CD4-positive, alpha-beta T cell treated with Interleukin-6 for 4 hours (primary cell): ENCODE results near the gene AUTS2.
"Not testable (repeated sequence)": the region's sequence is repeated elsewhere in the genome, so short reads cannot be mapped to it uniquely, and the experiment has no call there.

ENCODE experiments used
- DNase-seq: peaks from one replicate; pipeline ENCODE4 v3.0.0-alpha.2; 2020; ENCODE audit warnings: mixed read lengths

Gene AUTS2

DNA sequence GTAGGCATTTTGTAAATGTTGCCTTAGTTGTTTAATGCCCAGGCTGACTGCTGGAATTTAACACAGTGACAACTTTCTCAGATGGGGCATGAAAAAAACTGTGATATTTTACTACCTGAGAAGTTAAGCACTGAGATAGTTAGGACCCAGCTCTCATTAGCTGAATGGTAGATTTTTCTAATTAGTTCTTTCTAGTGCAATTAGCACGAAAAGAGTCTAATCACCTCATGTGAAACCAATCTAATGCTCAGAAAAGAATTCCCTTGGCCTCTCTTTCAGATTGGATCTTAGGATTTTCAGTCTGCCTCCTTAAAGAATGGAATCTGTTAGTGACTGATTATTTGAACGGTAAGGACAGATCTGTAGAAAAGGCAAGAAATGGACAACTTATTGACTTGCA is 743.2 kb downstream of the AUTS2 start:
- DNase-seq, result no peak

DNA sequence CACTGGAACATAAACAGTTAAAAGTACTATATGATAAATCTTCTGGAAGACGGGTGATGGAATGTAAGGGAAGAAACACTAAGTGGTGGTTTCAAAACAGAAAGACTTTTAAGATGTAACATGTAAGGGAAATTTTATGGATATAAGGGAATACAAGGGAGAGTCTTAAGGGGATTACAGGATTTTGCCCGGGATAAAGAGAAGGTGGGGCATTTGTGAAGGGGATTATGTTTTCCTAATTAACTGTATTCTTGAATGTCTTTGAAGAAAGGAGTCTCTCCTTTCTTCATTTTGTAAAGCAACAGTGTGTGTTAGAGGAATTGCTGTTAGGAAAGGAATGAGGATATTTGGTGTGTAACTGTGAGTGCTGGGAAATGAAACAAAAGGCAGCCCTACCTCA is 745.2 kb downstream of the AUTS2 start:
- no peak for DNase-seq

DNA sequence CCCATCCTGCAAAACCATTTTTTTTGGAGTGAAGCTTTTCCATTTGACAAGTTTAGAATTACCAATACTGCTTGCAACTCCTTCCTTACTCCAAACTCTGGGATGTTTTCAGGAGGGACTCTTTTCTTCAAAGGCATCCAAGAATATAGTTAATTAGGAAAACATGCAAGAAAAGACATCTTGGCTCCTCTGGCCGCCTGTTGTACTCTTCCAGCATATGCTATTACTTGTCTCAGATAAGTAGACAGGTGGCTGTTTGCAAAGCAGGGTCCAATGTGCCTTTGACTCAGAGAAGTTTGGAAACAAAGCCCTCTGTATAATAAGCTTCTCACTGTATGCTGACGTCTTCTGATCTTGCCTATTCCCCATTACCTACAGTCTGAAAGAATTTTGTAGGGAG is 746.5 kb downstream of the AUTS2 start:
- DNase-seq, result no peak

DNA sequence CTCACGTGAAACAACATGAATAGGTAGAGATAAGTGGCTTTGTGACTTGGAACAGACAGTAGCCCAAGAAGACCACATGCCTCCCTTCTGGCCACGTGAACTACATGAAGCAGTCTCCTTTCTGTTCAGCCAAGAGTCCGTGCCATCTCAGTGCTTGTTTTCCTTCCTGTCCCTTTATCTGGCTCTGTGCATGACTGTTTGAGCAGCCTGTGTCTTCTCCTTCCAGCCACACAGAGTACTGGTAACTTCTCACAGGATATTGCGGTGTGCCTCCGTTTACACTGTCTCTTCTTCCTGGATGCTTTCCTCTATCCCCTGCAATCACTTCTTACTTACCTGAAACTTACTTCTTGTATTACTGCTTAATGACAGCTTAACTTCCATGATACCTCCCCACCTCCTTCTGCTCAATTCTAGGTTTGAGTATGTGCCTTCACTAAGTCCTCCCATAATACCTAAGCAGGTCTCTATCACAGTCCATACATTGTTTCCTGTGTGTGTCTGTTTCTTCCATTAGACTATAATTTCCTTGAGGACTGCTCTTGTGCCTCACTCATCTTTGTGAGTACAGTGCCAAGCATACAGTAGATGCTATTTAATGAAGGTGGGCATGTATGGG is 748.7 kb downstream of the AUTS2 start:
- peak; percentile 10 for DNase-seq

DNA sequence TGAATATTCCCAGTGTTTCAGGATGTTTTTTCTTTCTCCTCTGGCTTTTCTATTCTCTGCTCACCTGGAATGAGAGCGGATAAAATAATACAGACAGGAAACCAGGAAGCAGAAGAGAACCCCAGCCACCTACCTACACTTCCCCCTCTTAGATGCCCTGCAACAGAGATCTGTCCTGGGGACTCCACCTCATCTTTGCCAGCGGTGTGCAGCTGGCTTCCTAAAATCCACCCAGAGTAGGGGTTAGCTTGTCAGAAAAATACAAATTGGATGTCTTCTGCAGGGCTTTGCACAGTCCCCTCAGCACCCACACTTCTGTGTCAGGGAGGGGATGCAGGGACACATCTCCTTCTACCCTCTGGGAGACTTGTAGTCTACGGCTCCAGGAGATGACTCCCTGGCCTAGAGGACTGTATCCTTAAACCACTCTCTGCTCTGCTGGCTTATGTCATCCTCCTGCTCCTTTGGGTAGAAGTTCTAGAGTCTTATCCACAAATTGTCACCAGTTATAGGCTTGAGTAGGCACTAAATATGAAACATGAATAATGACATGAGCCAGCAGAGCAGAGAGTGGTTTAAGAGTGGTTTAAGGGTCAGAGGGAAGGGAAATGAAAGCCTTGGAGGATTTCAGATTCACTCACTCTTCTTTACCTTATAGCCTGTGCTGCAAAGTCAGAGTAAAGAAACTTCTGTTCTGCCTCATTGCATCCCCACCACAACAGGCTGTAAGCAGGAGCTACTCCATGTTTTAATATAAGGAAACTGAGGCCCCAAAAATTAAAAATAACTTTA is 749.4 kb downstream of the AUTS2 start:
- no peak for DNase-seq

DNA sequence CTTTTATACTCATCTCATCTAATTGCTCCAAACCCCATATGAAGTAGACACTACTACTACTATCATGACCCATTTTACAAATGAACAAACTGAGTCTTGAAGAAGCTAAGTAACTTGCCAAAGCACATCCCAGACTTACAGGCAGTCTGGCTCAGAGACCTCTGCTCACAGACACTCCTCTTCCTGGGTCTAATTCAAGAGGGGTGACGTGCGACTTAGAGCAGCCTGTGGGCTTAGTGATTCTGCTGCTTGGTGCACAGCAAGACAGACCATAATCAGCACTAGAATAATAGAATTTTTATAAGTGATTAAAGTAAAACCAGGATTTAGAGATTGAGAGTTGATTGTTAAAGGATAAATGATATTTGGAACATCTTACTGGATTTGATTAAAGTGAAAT is 750.8 kb downstream of the AUTS2 start:
- no peak for DNase-seq

DNA sequence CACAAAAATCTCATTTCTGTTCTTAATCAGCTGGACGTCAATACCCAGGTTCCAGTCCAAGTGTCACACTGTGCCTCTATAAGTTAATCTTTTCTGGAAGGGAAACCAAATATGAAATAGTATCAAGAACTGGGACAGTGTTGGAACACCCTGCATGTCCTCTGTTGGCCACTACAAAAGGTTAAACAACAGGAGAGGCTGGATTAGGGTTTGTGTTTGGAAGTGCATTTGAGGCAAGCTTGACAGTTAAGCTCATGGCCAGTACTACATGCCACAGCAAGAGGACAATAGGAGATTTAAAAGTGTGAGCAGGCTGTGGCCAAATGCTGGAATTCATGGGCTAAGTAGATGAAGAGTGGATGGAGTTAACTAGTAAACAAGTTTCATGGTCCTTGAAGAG is 751.5 kb downstream of the AUTS2 start:
- DNase-seq, result no peak

DNA sequence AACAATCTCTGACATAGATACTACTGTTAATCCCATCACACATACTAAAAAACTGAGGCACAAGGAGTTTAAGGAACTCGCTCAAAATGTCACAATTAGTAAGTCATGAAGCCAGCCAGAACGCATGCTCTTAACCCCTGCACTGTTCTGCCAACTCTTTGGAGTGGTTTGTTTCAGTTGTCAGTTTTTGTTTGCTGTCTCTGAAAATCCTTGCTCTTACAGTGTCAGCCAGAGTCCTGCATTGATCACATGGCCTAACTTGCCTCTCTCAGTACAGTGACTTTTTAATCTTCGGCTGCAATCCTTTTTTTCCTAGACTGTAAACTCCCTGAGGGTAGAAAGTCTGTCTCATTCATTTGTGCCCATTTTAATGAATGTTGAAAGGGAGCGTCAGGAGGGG is 753.8 kb downstream of the AUTS2 start:
- DNase-seq, result no peak

DNA sequence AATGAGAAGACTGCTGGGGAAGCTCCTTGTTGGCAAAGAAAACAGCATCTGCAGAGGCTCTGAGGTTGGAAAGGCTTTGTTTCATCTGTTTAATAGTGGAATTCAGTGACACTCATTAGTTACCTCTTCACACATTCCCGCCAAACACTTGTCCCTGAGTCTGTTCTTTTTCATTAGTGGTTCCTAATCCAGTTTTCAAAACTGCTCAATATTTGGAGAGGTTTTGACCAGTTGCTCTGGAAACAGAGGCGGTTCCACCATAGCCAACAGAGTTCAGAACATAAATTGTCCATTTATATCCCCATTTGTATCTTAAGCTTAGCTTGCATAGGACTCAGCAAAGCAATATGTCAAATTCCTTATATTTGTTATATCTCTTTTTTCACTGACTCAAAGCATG is 754.6 kb downstream of the AUTS2 start:
- DNase-seq, result no peak

DNA sequence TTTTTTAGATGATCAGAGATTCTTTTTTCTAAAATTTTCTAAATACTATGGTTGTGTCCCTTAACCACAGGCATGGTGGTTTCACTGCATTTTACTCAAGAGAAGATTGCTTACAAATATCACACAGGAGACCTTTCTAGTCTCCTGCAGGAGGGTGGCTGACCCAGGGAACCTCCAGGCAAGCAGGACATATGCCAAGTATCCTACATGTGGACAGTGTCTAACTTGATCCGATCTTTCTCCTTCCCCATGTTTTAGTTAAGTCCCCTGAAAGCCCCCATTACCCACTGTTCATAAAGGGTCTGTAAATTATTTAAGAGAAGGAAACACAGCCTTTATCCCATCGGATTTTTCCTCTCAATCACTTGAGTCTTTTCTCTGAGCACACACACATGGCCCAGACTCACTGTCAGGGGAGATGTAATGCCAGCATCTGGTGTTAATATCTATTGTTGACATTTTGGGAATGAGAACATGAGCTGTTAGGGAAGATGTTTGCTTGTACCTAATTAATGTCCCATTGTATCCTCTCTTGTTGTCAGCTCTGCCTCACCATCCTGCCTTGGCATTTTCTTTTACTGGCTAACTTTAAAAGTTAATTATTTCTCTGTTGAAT is 755.2 kb downstream of the AUTS2 start:
- DNase-seq, result no peak

DNA sequence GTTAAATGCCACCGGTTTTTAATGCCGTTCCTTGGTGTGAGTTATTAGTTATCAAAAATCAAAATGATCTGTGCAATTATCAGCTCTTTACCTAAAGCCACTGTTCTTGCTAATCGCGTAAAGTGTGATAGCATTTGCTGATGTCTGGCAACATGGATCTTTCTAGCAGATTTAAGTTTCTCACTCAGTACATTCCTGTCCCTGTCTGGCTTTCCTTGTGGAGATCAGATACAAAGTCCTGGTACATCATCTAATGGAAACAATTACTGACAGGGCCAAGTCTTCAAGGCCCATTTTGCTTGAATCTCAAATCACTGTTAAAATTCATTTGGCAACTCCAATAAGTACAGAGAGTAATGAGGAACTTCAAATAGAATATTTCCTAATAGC is 755.7 kb downstream of the AUTS2 start:
- DNase-seq, result no peak

DNA sequence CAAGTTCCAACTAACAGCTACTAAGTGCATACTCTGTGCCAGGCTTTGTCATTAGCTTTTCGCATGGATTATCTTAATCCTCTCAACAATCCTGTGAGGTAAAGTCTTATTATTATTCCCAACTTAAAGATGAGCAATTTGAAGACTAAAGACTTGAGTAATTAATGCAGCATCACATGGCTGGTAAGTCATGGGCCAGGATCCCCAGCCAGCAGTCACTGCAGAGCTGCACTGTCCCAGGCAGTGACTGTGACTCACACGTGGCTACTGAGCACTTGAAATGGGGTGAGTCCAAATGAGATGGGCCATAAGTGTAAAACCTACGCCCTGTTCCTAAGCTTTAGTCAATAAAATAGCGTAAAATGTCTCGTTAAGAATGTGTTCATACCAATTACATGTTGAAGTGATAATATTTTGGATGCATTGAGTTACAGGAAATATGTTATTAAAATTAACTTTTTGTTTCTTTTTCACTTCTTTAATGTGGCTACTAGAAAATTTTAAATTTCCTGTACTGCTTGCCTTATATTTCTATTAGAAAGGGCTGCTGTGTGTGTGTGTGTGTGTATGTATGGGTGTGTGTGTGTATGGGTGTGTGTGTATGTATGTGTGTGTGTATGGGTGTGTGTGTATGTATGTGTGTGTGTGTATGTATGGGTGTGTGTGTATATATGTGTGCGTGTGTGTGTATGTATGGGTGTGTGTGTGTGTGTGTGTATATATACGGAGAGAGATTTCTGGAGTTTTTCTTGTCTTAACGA is 756.3 kb downstream of the AUTS2 start:
- peak; percentile 29 for DNase-seq

DNA sequence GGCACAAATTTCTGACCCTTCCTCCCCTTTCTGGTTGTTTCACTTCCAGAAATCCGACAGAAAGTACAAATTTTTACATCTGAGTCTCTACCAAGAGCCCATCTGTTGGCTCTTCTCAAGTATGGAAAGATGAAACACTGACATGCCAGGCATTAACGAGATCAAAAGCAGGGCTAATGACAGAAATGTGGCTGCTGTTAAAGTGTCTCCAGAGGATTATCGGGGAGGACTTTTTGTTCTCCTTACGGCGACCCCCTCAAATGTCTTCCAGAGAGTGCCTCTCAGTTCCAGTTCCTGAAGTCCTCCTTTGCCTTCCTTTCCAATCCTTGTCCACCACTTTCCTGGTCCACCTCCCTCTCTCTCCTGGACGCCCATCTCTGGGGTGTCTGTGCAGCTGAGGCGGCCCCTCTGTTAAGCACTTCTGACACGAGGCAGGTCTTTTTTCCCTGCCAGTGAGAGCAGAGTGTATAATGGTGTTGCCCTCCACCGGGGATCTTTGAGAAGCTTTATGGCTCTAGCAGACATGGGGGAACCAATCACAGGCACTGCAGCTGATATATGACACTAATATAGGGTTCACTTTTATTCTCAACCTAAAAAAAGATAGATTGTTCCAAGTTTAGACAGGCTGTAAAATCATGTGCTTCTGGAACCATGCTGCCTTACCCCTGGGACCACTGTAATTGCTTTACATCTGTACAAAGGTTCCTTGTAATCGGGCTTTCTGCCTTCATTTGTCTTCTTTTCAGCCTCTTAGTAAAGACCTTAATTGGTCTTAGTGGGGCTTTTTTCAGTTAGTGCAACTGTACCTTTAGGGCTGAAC is 757.1 kb downstream of the AUTS2 start:
- no peak for DNase-seq

DNA sequence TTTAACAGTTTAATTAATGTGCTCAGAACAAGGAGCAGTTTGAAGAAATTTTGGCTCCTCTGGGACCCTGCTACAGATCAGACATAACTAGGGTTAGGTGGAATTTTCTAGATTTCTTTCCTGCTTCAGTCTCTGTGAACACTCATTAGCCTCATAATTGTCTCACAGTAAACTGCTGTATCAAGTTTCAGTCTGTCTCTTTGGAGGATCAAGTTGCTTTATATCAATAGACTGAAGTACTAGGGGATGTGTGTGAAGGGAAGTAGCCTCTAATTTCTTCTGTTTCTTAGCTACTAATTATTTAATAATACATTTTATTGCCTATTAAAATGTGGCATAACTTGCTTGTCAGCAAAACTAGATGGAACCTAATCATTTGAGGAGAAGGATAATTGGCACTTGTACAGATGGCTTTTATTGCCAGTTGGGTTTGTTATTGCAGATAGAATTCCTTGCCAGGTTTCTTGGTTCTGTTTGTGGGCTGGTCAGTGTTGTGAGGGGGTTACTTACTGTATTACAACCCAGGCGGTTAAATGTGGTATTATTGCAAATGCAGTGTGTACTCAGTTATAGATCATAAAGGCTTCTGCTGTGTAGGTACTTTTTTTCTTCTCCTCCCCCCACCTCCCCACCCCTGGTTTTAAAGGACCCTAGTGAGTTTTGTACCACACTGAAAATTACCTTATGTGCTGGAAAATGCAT is 758.0 kb downstream of the AUTS2 start:
- DNase-seq, result no peak

DNA sequence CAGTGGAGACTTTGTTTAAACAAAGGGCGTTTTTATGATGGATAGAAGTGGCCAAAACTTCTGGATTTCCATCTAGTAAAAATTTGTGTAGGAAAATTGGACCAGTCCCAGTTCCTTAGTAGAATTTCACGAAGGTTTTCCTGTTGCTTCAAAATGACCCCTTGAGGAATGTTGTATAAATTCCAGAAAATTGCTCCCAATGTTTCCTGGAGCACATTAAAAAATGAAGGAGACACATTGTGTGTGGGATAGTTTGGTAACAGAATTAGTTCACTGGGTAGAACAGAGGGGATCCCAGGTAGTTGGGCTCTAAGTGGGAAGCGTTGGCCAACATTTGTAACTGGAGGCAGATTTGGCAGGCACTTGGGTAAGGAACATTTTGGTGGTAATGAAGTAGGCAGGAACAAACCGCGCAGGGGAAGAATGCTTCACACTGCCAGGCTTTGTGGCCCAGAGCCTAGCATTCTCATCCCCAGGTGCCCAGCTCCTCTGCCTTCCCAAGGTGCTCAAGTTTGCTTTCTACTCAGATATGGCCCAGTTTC is 758.6 kb downstream of the AUTS2 start:
- no peak for DNase-seq

DNA sequence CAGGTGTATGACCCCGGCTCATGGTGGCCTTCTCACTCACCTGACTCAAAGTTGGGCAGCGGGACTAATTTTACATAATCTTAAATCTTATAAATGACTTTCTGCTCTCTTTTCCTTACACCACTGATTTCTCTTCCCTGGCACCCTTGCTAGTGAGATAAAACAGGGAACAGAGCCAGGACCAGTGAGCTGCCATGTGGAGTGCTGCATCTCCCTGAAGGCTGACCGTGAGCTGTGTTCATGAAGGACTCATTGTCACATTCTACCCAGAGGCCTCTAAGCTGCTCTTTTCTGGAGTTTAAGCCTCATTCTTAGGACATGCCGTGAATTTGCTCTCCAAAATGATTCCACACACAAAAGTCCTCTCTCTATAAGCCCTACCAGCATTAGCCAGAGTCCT is 762.3 kb downstream of the AUTS2 start:
- DNase-seq, result no peak

DNA sequence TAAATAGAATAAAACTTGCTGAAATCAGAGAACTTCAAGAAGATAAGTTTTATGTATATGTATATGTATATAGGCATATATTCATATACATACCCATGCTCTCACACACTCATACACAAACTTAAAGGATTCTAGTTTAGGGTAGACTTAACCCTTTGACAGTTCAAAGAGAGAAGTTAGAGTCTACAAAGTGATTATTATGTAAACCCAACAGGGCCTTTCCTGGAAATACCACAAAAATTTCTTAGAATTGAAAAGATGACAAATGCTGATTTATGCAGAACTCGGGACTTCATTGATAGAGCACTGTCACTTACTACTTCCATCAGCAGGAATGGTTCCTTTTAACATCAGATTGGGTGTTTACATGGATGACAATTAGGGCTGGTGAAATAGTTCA is 763.5 kb downstream of the AUTS2 start:
- DNase-seq, result no peak

DNA sequence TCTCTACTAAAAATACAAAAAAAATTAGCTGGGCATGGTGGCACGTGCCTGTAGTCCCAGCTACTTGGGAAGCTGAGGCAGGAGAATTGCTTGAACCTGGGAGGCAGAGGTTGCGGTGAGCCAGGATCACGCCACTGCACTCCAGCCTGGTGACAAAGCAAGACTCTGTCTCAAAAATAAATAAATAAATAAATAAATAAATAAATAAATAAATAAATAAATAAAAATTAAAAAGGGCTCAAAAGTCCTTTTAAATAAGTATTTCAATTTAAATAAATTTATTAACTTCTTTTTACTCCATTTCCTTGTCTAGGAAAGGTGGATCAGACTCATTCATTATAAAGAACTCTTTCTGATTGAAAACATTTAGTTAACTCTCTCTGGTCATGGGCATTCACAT is 766.1 kb downstream of the AUTS2 start:
- DNase-seq, result not testable (repeated sequence)

DNA sequence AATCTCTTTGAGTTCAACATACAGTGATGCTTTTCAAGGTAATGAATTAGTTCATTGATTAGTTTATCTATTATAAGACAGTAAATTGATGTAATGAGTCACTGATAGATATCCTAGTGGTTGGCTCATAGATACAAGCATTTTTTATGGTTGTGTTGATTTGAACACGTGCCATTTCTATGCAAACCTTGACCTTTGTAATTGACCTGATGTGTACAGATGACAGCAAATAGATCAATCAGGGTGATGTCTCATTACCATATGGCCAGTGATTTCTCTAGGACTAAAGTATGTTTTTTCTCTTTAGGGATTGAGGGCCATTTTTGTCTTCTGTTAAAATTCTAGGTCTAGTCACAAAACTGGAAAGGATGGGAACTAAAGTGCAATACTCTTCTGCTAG is 773.4 kb downstream of the AUTS2 start:
- DNase-seq, result no peak

DNA sequence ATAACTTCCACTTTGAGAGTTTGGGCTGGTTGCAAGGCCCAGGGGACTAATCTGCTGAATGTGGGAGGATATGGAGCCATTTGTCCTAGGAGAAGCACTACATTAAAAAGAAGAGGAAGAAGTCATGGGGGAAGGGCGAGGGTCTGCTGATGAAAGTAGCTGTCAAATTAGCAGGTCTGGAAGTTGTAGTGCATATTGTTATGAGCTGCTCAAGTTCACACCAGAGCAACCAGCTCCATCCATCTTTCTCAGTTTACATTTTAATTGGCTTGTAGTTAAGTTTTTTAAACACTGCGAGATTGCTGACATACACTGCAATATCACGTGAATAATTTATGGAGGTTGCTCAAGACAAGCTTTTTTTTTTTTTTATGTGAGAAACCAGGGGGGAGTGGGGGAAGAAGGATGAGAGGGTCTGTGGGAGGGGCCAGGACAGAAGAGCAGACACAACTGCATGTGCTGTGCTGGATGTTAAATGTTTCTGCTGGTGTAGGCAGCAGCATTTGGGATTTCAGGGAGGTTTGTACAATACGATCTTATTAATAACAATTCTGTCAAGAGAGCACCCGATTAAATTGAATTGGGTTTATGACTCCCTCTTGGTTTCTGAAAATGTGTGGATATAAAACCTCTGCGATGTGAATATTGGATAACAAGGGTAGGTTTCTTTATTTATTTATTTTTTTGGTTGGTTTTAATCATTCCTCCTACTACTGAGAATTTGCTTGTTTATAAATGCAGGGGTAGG is 774.7 kb downstream of the AUTS2 start:
- no peak for DNase-seq
